ENCODE data around the gene CLCF1.

DNA sequence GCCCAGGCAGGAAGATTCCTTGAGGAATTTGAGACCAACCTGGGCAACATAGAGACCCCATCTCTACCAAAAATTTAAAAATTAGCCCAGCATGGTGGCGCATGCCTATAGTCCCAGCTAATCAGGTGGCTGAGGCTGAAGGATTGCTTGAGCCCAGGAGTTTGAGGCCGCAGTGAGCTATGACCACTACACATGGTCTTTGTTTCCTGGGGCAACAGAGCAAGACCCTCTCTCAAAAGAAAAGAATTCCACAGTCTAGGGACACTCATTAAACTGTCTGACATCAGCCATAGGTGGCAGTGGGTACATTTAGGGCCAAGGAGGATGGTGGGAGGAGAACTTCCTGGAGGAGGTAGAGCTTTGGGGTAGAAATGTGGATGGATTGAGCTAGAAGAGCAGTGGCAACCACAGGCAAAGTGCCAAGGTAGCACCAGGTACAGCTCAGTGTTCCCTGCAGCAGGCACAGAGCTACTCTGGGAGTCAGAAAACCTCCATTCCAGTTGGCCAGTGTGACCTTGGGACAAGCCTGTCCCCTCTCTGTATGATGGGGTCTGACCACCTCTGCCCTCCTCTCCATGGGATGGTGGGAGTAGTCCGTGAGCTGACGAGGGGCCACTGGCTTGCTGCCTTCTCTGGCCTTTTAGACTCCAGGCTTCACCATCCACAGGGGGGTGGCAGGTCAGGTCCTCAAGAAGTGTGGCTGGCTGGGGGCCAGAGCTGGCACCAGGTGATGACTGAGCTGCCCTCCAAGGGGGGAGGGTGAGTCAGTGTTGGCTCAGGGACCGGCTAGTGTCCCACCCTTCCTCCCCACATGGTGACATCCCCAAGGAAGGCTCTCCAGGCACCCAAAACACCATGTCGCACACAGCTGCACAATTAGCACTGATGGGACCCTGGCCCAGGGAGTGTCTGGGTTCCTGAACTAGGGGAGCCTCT, 3.7 kb upstream of the CLCF1 start:
- TF ChIP-seq POLR2A (IDR thresholded peaks at IDR 0.05) (no peak), POLR2AphosphoS5 (IDR thresholded peaks at IDR 0.05) (no peak), EP300 (IDR thresholded peaks at IDR 0.05) (no peak)
- TF ChIP-seq, protein P1, sequence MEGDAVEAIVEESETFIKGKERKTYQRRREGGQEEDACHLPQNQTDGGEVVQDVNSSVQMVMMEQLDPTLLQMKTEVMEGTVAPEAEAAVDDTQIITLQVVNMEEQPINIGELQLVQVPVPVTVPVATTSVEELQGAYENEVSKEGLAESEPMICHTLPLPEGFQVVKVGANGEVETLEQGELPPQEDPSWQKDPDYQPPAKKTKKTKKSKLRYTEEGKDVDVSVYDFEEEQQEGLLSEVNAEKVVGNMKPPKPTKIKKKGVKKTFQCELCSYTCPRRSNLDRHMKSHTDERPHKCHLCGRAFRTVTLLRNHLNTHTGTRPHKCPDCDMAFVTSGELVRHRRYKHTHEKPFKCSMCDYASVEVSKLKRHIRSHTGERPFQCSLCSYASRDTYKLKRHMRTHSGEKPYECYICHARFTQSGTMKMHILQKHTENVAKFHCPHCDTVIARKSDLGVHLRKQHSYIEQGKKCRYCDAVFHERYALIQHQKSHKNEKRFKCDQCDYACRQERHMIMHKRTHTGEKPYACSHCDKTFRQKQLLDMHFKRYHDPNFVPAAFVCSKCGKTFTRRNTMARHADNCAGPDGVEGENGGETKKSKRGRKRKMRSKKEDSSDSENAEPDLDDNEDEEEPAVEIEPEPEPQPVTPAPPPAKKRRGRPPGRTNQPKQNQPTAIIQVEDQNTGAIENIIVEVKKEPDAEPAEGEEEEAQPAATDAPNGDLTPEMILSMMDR (IDR thresholded peaks at IDR 0.05) = no peak

All from stomach (tissue), 4 donors.